HEK293 (cell line): ENCODE measurements around the gene PDCL3.

Source experiments
- CTCF ChIA-PET: fragments of 350-600 bp; formaldehyde crosslinking; extraction: SDS; loops from one replicate; lab custom pipeline; 2021; ENCODE audit warnings: antibody characterized with exemption; lab: Yijun Ruan, JAX
- POLR2A ChIA-PET: fragments of 300-600 bp; formaldehyde crosslinking; extraction: SDS; loops from one replicate; lab custom pipeline; 2020; ENCODE audit warnings: antibody characterized with exemption, inconsistent platforms; lab: Yijun Ruan, JAX
- H3K27ac ChIP-seq: fragments of 200-500 bp; sonication (Bioruptor generic); 2 replicates; pipeline ENCODE4 v1.5.1; 2014; ENCODE audit warnings: low read depth, low read length, control low read depth, inconsistent platforms; ENCODE audit errors: extremely low read depth
- H3K36me3 ChIP-seq, 2 experiments: fragments of 200-500 bp in 1 of 2; sonication (Bioruptor generic) in 1 of 2; 1 replicate in 1 of 2; 2 replicates in 1 of 2; pipeline ENCODE4 v1.5.1; 2014 to 2017; ENCODE audit warnings: inconsistent platforms in 2 of 2, low read length in 2 of 2; ENCODE audit not compliant: control insufficient read depth in 2 of 2, insufficient read depth in 1 of 2
- H3K4me1 ChIP-seq: fragments of 200-500 bp; sonication (Bioruptor generic); 2 replicates; pipeline ENCODE4 v1.5.1; 2014; ENCODE audit warnings: mild to moderate bottlenecking, low read length, inconsistent platforms; ENCODE audit not compliant: control insufficient read depth, insufficient read depth
- H3K4me3 ChIP-seq: 2 replicates; pipeline ENCODE4 v1.5.1; 2011; ENCODE audit warnings: low read depth, mild to moderate bottlenecking, control low read depth, low read length, moderate library complexity
- H3K9me3 ChIP-seq: fragments of 200-500 bp; sonication (Bioruptor generic); 2 replicates; pipeline ENCODE4 v1.5.1; 2014; ENCODE audit warnings: low read depth, low read length, inconsistent platforms; ENCODE audit not compliant: control insufficient read depth, insufficient read depth
- KLF1 ChIP-seq: fragments of 450-650 bp; formaldehyde crosslinking; IDR thresholded peaks from 2 replicates; pipeline ENCODE4 v1.5.1; 2016; ENCODE audit warnings: missing biosample characterization, missing genetic modification characterization
- KLF8 ChIP-seq: fragments of 450-650 bp; formaldehyde crosslinking; IDR thresholded peaks from 2 replicates; pipeline ENCODE4 v1.5.1; 2016; ENCODE audit warnings: missing biosample characterization, missing genetic modification characterization
- PRDM1 ChIP-seq: fragments of 450-650 bp; formaldehyde crosslinking; IDR thresholded peaks from 2 replicates; pipeline ENCODE4; 2016; ENCODE audit warnings: missing biosample characterization, missing genetic modification characterization
- TSHZ1 ChIP-seq: fragments of 450-650 bp; formaldehyde crosslinking; IDR thresholded peaks from 2 replicates; pipeline ENCODE4 v1.5.1; 2016; ENCODE audit warnings: missing biosample characterization, missing genetic modification characterization, borderline replicate concordance
- ZEB2 ChIP-seq: fragments of 450-650 bp; formaldehyde crosslinking; IDR thresholded peaks from 2 replicates; pipeline ENCODE4 v1.5.1; 2016; ENCODE audit warnings: missing biosample characterization, missing genetic modification characterization
- ZFP37 ChIP-seq: fragments of 450-650 bp; formaldehyde crosslinking; IDR thresholded peaks from 2 replicates; pipeline ENCODE4 v1.5.1; 2016; ENCODE audit warnings: missing biosample characterization, missing genetic modification characterization
- ZNF138 ChIP-seq: fragments of 450-650 bp; formaldehyde crosslinking; IDR thresholded peaks from 2 replicates; pipeline ENCODE4 v1.5.1; 2016; ENCODE audit warnings: missing biosample characterization, missing genetic modification characterization, borderline replicate concordance
- ZNF184 ChIP-seq: fragments of 450-650 bp; IDR thresholded peaks from 2 replicates; pipeline ENCODE4 v1.5.1; 2018; ENCODE audit warnings: missing biosample characterization, mild to moderate bottlenecking, missing genetic modification characterization
- ZNF514 ChIP-seq: fragments of 450-650 bp; formaldehyde crosslinking; IDR thresholded peaks from 2 replicates; pipeline ENCODE4 v1.5.1; 2016; ENCODE audit warnings: missing biosample characterization, missing genetic modification characterization
- ZNF544 ChIP-seq: fragments of 450-650 bp; formaldehyde crosslinking; IDR thresholded peaks from 2 replicates; pipeline ENCODE4 v1.5.0; 2017; ENCODE audit warnings: missing biosample characterization, missing genetic modification characterization
- ZNF548 ChIP-seq: fragments of 450-650 bp; formaldehyde crosslinking; IDR thresholded peaks from 2 replicates; pipeline ENCODE4 v1.5.1; 2016; ENCODE audit warnings: missing biosample characterization, missing genetic modification characterization
- ZNF571 ChIP-seq: fragments of 450-650 bp; formaldehyde crosslinking; IDR thresholded peaks from 2 replicates; pipeline ENCODE4 v1.5.0; 2017; ENCODE audit warnings: missing biosample characterization, missing genetic modification characterization
- ZNF654 ChIP-seq: fragments of 450-650 bp; formaldehyde crosslinking; IDR thresholded peaks from 2 replicates; pipeline ENCODE4 v1.5.1; 2016; ENCODE audit warnings: low read depth, missing biosample characterization, missing genetic modification characterization
- ZNF664 ChIP-seq: fragments of 450-650 bp; formaldehyde crosslinking; IDR thresholded peaks from 2 replicates; pipeline ENCODE4 v1.5.1; 2016; ENCODE audit warnings: missing biosample characterization, missing genetic modification characterization
- ZNF692 ChIP-seq: fragments of 450-650 bp; formaldehyde crosslinking; IDR thresholded peaks from 2 replicates; pipeline ENCODE4 v1.5.1; 2016; ENCODE audit warnings: missing biosample characterization, missing genetic modification characterization
- ZNF76 ChIP-seq: fragments of 450-650 bp; formaldehyde crosslinking; IDR thresholded peaks from 2 replicates; pipeline ENCODE4; 2016; ENCODE audit warnings: low read depth, missing biosample characterization, missing genetic modification characterization, borderline replicate concordance
- ZNF777 ChIP-seq: fragments of 450-650 bp; formaldehyde crosslinking; IDR thresholded peaks from 2 replicates; pipeline ENCODE4 v1.5.1; 2017; ENCODE audit warnings: missing biosample characterization, missing genetic modification characterization, borderline replicate concordance
- ZNF791 ChIP-seq: fragments of 450-650 bp; formaldehyde crosslinking; IDR thresholded peaks from 2 replicates; pipeline ENCODE4 v1.5.1; 2016; ENCODE audit warnings: missing biosample characterization, missing genetic modification characterization
- ZNF792 ChIP-seq: fragments of 450-650 bp; formaldehyde crosslinking; IDR thresholded peaks from 2 replicates; pipeline ENCODE4 v1.5.1; 2016; ENCODE audit warnings: missing biosample characterization, missing genetic modification characterization
- ZSCAN30 ChIP-seq: fragments of 450-650 bp; IDR thresholded peaks from 2 replicates; pipeline ENCODE4 v1.5.1; 2018; ENCODE audit warnings: missing biosample characterization, mild to moderate bottlenecking, missing genetic modification characterization, moderate library complexity
- ZSCAN5A ChIP-seq: fragments of 450-650 bp; formaldehyde crosslinking; IDR thresholded peaks from 2 replicates; pipeline ENCODE4 v1.5.1; 2016; ENCODE audit warnings: missing biosample characterization, missing genetic modification characterization
- ZXDB ChIP-seq: fragments of 450-650 bp; formaldehyde crosslinking; IDR thresholded peaks from 2 replicates; pipeline ENCODE4 v1.5.1; 2016; ENCODE audit warnings: missing biosample characterization, missing genetic modification characterization
- TF ChIP-seq, protein P1 (sequence below): fragments of 450-650 bp; formaldehyde crosslinking; IDR thresholded peaks from 2 replicates; pipeline ENCODE4 v1.5.1; 2016; ENCODE audit warnings: missing biosample characterization, missing genetic modification characterization
- TF ChIP-seq, protein P2 (sequence below): fragments of 450-650 bp; formaldehyde crosslinking; IDR thresholded peaks from 2 replicates; pipeline ENCODE4 v1.5.1; 2017; ENCODE audit warnings: missing biosample characterization, missing genetic modification characterization
- TF ChIP-seq, protein P3 (sequence below): fragments of 450-650 bp; formaldehyde crosslinking; IDR thresholded peaks from 2 replicates; pipeline ENCODE4 v1.5.1; 2016; ENCODE audit warnings: missing biosample characterization, missing genetic modification characterization, low read depth

The PDCL3 gene

GRCh38 chr2:100584816-100585215 is 22.0 kb downstream of the PDCL3 start:
- TF ChIP-seq ZNF692 (no peak), ZNF792 (tag by site-specific recombination) (no peak), ZNF138 (no peak), ZNF544 (no peak), ZSCAN5A (no peak), ZSCAN30 (no peak), ZNF571 (tag by site-specific recombination) (no peak), ZNF514 (tag by site-specific recombination) (no peak), ZNF548 (tag by site-specific recombination) (no peak), KLF1 (tag by site-specific recombination) (no peak), ZNF184 (tag by site-specific recombination) (no peak), ZXDB (tag by site-specific recombination) (no peak)
- TF ChIP-seq, protein P1, sequence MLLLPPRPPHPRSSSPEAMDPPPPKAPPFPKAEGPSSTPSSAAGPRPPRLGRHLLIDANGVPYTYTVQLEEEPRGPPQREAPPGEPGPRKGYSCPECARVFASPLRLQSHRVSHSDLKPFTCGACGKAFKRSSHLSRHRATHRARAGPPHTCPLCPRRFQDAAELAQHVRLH: no peak
- Histone ChIP-seq H3K9me3 (no peaks in the 10 kb centered on the region), H3K36me3 (no peaks in the 10 kb centered on the region), H3K4me1 (no peaks in the 10 kb centered on the region), H3K4me3 (no peak overlapping the region), H3K27ac (no peak overlapping the region)
- ChIA-PET POLR2A (no interaction called here), CTCF (no interaction called here)

GRCh38 chr2:100588071-100588786 is 25.4 kb downstream of the PDCL3 start:
- Histone ChIP-seq H3K27ac (no peak overlapping the region), H3K4me3 (no peak overlapping the region), H3K4me1 (no peaks in the 10 kb centered on the region), H3K36me3 (no peaks in the 10 kb centered on the region), H3K9me3 (no peaks in the 10 kb centered on the region)
- ChIA-PET POLR2A (interaction anchor here (0.7 kb wide), 1 partner anchor 26 kb away, joined by 3 read pairs; the partner anchor contains the start of gene PDCL3), CTCF (no interaction called here)
- no peak for TF ChIP-seq ZNF777 (tag by site-specific recombination)
- peak; percentile 6; the same call in 1 of the 2 replicates for TF ChIP-seq ZNF654 (tag by site-specific recombination)
- peak; percentile 70; the same call in 1 of the 2 replicates for TF ChIP-seq KLF8 (tag by site-specific recombination)
- TF ChIP-seq, protein P2, sequence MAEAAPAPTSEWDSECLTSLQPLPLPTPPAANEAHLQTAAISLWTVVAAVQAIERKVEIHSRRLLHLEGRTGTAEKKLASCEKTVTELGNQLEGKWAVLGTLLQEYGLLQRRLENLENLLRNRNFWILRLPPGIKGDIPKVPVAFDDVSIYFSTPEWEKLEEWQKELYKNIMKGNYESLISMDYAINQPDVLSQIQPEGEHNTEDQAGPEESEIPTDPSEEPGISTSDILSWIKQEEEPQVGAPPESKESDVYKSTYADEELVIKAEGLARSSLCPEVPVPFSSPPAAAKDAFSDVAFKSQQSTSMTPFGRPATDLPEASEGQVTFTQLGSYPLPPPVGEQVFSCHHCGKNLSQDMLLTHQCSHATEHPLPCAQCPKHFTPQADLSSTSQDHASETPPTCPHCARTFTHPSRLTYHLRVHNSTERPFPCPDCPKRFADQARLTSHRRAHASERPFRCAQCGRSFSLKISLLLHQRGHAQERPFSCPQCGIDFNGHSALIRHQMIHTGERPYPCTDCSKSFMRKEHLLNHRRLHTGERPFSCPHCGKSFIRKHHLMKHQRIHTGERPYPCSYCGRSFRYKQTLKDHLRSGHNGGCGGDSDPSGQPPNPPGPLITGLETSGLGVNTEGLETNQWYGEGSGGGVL: peak; percentile 22; the same call in 1 of the 2 replicates
- TF ChIP-seq, protein P3, sequence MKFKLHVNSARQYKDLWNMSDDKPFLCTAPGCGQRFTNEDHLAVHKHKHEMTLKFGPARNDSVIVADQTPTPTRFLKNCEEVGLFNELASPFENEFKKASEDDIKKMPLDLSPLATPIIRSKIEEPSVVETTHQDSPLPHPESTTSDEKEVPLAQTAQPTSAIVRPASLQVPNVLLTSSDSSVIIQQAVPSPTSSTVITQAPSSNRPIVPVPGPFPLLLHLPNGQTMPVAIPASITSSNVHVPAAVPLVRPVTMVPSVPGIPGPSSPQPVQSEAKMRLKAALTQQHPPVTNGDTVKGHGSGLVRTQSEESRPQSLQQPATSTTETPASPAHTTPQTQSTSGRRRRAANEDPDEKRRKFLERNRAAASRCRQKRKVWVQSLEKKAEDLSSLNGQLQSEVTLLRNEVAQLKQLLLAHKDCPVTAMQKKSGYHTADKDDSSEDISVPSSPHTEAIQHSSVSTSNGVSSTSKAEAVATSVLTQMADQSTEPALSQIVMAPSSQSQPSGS (tag by site-specific recombination): peak; percentile 88
- TF ChIP-seq ZNF76 (tag by site-specific recombination): 0 out of 2 replicates have a peak, but pooled peaks have one; percentile 10
- TF ChIP-seq ZEB2 (tag by site-specific recombination): peak; percentile 74
- no peak for TF ChIP-seq ZNF791 (tag by site-specific recombination)
- TF ChIP-seq PRDM1 (tag by site-specific recombination): peak; percentile 45; the same call in 1 of the 2 replicates
- no peak; the same call in 1 of the 2 replicates for TF ChIP-seq ZNF664 (tag by site-specific recombination)
- TF ChIP-seq ZFP37: 0 out of 2 replicates have a peak, but pooled peaks have one; percentile 18
- TF ChIP-seq TSHZ1: peak; percentile 73
